Subcutaneous preadipocyte (primary cell): ENCODE measurements around the gene PGM2L1. TPM values are rescaled to one million over a fixed set of nuclear protein-coding genes. Genes with fewer than 3 reads are reported as not detected.

Source experiments
- small RNA-seq: library from RNA; depleted of rRNA; stranded (forward); fragments of <200 nt; gene quantifications from one replicate; pipeline ENCODE3, GENCODE V24; 2012
- total RNA-seq: library from RNA; depleted of rRNA; stranded (reverse); fragments of >200 nt; gene quantifications from 2 replicates; pipeline ENCODE4 v1.2.3, GENCODE V29; 2012

The PGM2L1 gene
- total RNA-seq, result 0.98 and 1.1 TPM in 2 replicates

DNA sequence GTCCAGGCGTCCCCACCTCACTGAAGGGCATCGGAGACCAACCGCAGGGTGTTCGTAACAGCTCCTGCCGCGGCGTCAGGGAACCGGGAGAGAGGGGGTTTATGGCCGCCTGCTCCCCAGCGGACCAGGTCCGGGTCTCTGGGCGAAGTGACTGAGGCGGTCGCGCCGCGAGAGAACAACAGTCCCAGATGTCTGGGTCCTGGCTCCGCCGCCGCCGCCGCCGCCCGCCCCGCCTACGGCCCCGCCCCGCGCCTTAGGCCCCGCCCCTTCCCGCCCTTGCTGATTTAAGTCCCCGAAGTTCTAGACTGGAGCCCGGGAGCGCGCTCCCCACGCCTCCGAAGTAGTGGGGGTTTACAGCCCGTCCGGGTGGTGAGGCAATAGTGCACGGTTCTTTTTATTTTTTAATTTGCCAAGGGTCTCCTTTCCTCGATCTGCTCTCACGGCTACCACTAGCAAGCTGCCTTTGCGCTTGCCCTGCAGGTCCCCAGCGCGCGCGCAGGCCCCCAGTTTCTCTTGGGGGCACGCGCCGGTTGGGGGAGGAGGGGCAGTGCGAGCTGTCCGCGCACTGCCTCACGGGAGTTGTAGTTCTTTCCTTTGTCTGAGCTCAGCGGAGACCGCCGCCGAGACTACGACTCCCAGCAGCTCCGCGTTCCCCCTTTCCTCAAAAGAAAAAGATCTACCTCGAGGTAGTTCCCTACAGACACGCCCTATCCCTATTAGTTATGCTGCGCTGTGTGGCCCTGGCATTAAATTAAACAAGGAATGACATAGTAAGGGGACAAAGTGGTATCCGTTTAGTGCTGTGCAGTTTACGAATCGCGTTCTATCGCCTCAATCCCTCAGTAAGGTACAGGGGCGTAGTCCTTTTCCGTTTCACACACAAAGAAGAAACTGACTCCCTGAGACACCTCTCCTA, at the start of gene PGM2L1:
TSS of gene PGM2L1 (minus strand) at position 190 of the 916 bp plus-strand sequence. CDS start 272 bp downstream, outside the sequence.

DNA sequence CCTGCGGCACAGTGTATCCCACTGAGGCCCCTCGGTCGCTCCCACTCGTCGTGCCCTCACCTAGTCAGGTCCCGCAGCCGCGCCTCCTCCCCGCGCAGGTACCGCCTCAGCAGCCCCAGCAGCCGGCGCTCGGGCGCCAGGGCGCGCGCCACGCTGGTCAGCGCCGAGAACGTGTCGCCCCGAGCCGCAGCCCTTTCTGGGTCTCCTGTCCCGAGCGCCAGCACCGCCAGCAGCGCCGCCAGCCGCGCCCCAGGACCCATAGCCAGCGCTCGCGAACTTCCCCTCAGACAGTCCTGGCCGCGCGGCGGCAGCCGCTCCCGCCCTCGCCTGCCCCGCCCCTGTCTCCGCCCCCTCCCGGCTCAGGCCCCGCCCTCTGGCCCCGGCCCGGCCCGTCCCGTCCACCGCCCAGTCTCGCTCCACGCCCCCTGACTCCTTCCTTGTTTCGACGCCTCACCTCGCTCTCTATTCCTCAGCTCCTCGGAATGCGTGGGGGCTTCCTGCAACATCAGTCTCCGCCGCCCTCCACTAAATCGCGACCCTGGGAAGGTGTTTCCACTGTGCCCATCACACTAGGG, 86.8 kb downstream of the PGM2L1 start, which contains the start of gene P4HA3:
TSS of gene P4HA3 (minus strand) at position 289 of the 575 bp plus-strand sequence. CDS start at position 260, 29 bp downstream.

Small RNAs within 50 kb of the gene (small RNA-seq; reads per million reads assigned to genes)
- not detected for gene MIR548AL

Other genes starting within 250 kb of the PGM2L1 start
- gene C2CD3, start 227.4 kb downstream of the PGM2L1 start, total RNA-seq, result 10.7 and 14.1 TPM in 2 replicates
- gene PPME1, start 227.1 kb downstream of the PGM2L1 start, total RNA-seq, result 15.8 and 26.0 TPM in 2 replicates
- 0.73 and 0.98 TPM in 2 replicates for gene P4HA3, start 86.8 kb downstream of the PGM2L1 start, total RNA-seq
- 0.37 TPM in 1 of 2 replicates, not detected in the other for gene KCNE3, start 69.1 kb upstream of the PGM2L1 start, total RNA-seq
- gene LIPT2, start 95.3 kb upstream of the PGM2L1 start, total RNA-seq, result 2.0 and 3.3 TPM in 2 replicates
- 16.5 and 25.8 TPM in 2 replicates for gene POLD3, start 194.1 kb upstream of the PGM2L1 start, total RNA-seq